Right lobe of liver (tissue), 6 donors: ENCODE data around the gene TSPAN9. TPM values are rescaled to one million over a fixed set of nuclear protein-coding genes. Genes with fewer than 3 reads are reported as not detected.

Source experiments
- ATAC-seq, 4 donors: fragments of 200-7000 bp; cut with Tn5 transposase; one replicate each; pipeline ENCODE4 v1.9.1; 2020; ENCODE audit warnings: mild to moderate bottlenecking in 4 of 4, moderate library complexity in 4 of 4
- DNase-seq, 3 donors: peaks; one replicate each; pipeline ENCODE4 v3.0.0-alpha.2; 2020
- H3K27ac ChIP-seq, 3 donors: fragments of 200-600 bp; one replicate each; pipeline ENCODE4 v1.8.0; 2022
- H3K27me3 ChIP-seq, 2 donors: fragments of 200-600 bp; one replicate each; pipeline ENCODE4 v1.8.0; 2022
- H3K36me3 ChIP-seq, 4 donors: fragments of 200-600 bp; sonication (generic) in 1 of 4; one replicate each; pipeline versions ENCODE4 v1.5.1 to v1.8.0; 2017 to 2022; ENCODE audit warnings: control low read depth in 1 of 4
- H3K4me1 ChIP-seq, 4 donors: fragments of 200-600 bp; sonication (generic) in 1 of 4; one replicate each; pipeline versions ENCODE4 v1.5.1 to v1.8.0; 2017 to 2022; ENCODE audit warnings: control low read depth in 1 of 4
- H3K4me3 ChIP-seq, 3 donors: fragments of 200-600 bp; one replicate each; pipeline ENCODE4 v1.8.0; 2022
- H3K9me3 ChIP-seq, 4 donors: fragments of 200-600 bp; sonication (generic) in 1 of 4; one replicate each; pipeline versions ENCODE4 v1.5.1 to v1.8.0; 2017 to 2022; ENCODE audit warnings: control low read depth in 1 of 4
- CTCF ChIP-seq, 4 donors: fragments of 200-600 bp in 3 of 4; fragments of 450-650 bp in 1 of 4; IDR thresholded peaks; one replicate each; pipeline versions ENCODE4 v1.5.1 to v1.8.0; 2016 to 2022; ENCODE audit warnings: antibody characterized with exemption in 4 of 4, mild to moderate bottlenecking in 2 of 4
- POLR2A ChIP-seq: fragments of 450-650 bp; IDR thresholded peaks from one replicate; pipeline ENCODE4 v1.6.1; 2017; ENCODE audit warnings: antibody characterized with exemption, mild to moderate bottlenecking
- WGBS: methylation state at CpG from one replicate; pipeline ENCODE4 v1.1.6; 2018; ENCODE audit warnings: low coverage, low lambda C conversion rate; ENCODE audit not compliant: insufficient coverage; ENCODE audit errors: missing lambda C conversion rate; 5-methylcytosine and 5-hydroxymethylcytosine counted together
- intact Hi-C, 2 donors: fragments of 100-400 bp; cut with DNase I; formaldehyde crosslinking; loops; one replicate each; pipeline versions ENCODE4 v1.11.2 to v1.14.1; 2022
- total RNA-seq, 6 experiments: library from RNA; depleted of rRNA in 2 of 6; stranded (reverse); fragments of >200 nt in 2 of 6; fragmentation: NEBNext Ultra II Directional in 3 of 6; extraction: Animal tissue kit (Norgen Biotek cat#: 25700) in 3 of 6; gene quantifications; one replicate each; pipeline versions ENCODE4 v1.1.0 to v1.2.4, GENCODE V29; 2016 to 2023
- donor health status: DM: no; HTN: yes; CAD: no.
- donor health status: DM: no; HTN: no; CAD: no.
- donor health status: DM: no; HTN: no; CAD: no.
- donor health status: DM: no; HTN: yes; CAD: no.
- donor health status: DM: no; HTN: yes; CAD: no.

TSPAN9 gene
- total RNA-seq, 6 experiments from 2014 or later: 23.7 to 53.2 (median 39.8) TPM

GRCh38 chr12:3106579-3106978 lies 29.4 kb downstream of the TSPAN9 start:
- Histone ChIP-seq H3K36me3 (no peaks in the 10 kb centered on the region), H3K4me1 (peaks cover 0 to 83% (median 24%) of the 10 kb centered on the region in 4 donors), H3K4me3 (no peak overlapping the region), H3K27me3 (no peaks in the 10 kb centered on the region), H3K9me3 (no peaks in the 10 kb centered on the region), H3K27ac (peak overlapping the region in 1 of 3 donors; percentile 50)
- 67% methylated on average over 5 of the region's 7 CpGs for WGBS
- intact Hi-C loops: no loop called here
- DNase-seq (no peak), ATAC-seq (no peak)
- TF ChIP-seq CTCF (IDR thresholded peaks at IDR 0.05) (no peak), POLR2A (no peak)

- Histone ChIP-seq H3K36me3 (no peaks in the 10 kb centered on the region), H3K9me3 (no peaks in the 10 kb centered on the region), H3K27me3 (no peaks in the 10 kb centered on the region), H3K4me1 (peaks cover 0 to 83% (median 27%) of the 10 kb centered on the region in 4 donors), H3K27ac (peak overlapping the region; percentile 6 to 50 (median 36)), H3K4me3 (no peak overlapping the region)
- 64% methylated on average over 4 of the region's 14 CpGs for WGBS
- ATAC-seq (no peak), DNase-seq (no peak)
- no peak for TF ChIP-seq CTCF (IDR thresholded peaks at IDR 0.05)
- no peak for TF ChIP-seq POLR2A
- intact Hi-C loops: no loop called here
Measured at GRCh38 chr12:3107071-3107583, 29.9 kb downstream of the TSPAN9 start.

DNA sequence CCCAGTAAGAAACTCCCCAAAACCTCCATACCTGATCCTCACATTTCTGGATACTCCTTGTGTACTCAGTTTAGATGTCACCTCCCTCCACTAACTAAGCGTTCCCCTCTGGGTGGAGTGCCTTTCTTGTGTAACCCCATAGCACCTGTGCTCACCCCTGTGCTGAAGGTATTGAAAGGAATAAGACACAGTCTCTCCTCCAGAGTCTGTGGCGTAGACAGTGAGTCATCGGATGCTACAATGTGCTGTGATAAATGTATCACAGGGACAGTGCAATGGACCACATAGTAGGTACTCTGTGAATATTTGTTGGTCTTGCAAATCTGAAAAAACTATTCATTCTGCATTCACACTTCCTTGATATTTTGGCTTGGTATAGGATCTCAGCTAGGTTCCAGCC lies 30.8 kb downstream of the TSPAN9 start:
- no peak for ATAC-seq
- Histone ChIP-seq H3K27me3 (no peaks in the 10 kb centered on the region), H3K4me3 (no peak overlapping the region), H3K27ac (peak overlapping the region in 2 of 3 donors; percentile 36 to 50), H3K4me1 (peaks cover 0 to 86% (median 30%) of the 10 kb centered on the region in 4 donors), H3K9me3 (no peaks in the 10 kb centered on the region), H3K36me3 (no peaks in the 10 kb centered on the region)
- no peak for DNase-seq
- 78% methylated on average over 3 of the region's 3 CpGs for WGBS
- TF ChIP-seq CTCF (IDR thresholded peaks at IDR 0.05) (no peak), POLR2A (no peak)
- intact Hi-C loops: no loop called here

- intact Hi-C loops: no loop called here
- no peaks in the 10 kb centered on the region for H3K9me3 ChIP-seq
- ATAC-seq (peak; percentile 67 to 80 (median 72)), DNase-seq (no peak)
- no peaks in the 10 kb centered on the region for H3K36me3 ChIP-seq
- no peaks in the 10 kb centered on the region for H3K27me3 ChIP-seq
- TF ChIP-seq POLR2A (no peak), CTCF (IDR thresholded peaks at IDR 0.05) (no peak)
- WGBS: 18% methylated on average over 2 of the region's 2 CpGs
- peaks cover 0 to 80% (median 21%) of the 10 kb centered on the region in 4 donors for H3K4me1 ChIP-seq
- peak overlapping the region; percentile 32 to 72 (median 64) for H3K27ac ChIP-seq
- H3K4me3 ChIP-seq: peak overlapping the region in 1 of 3 donors; percentile 27
Measured at GRCh38 chr12:3110578-3110977, 33.4 kb downstream of the TSPAN9 start.
